H9 (cell line): ENCODE measurements around the gene TNRC6A. TPM values are rescaled to one million over a fixed set of nuclear protein-coding genes. Genes with fewer than 3 reads are reported as not detected.

ENCODE experiments used
- DNase-seq: peaks from one replicate; pipeline ENCODE4 v3.0.0-alpha.2; 2017
- H2AFZ ChIP-seq: one replicate; pipeline ENCODE4 v1.6.1; 2013; ENCODE audit warnings: mild to moderate bottlenecking, low read length, control low read depth, moderate library complexity
- H2AK5ac ChIP-seq: 2 replicates; pipeline ENCODE4 v1.6.1; 2013; ENCODE audit warnings: low read length, control low read depth, mixed read lengths; ENCODE audit not compliant: insufficient read length
- H2BK120ac ChIP-seq: one replicate; pipeline ENCODE4 v1.6.1; 2013; ENCODE audit warnings: low read depth, mild to moderate bottlenecking, low read length, control low read depth, inconsistent platforms; ENCODE audit not compliant: poor library complexity, severe bottlenecking
- H2BK12ac ChIP-seq: 2 replicates; pipeline ENCODE4 v1.6.1; 2013; ENCODE audit warnings: low read length, control low read depth, mixed read lengths, low read depth; ENCODE audit not compliant: insufficient read length
- H2BK15ac ChIP-seq: 2 replicates; pipeline ENCODE4 v1.6.1; 2013; ENCODE audit warnings: low read depth, low read length, control low read depth
- H2BK20ac ChIP-seq: one replicate; pipeline ENCODE4 v1.6.1; 2013; ENCODE audit warnings: low read depth, mild to moderate bottlenecking, low read length, control low read depth, inconsistent platforms; ENCODE audit not compliant: poor library complexity, severe bottlenecking
- H2BK5ac ChIP-seq: 2 replicates; pipeline ENCODE4 v1.6.1; 2013; ENCODE audit warnings: low read length, control low read depth, mixed read lengths; ENCODE audit not compliant: insufficient read length
- H3K14ac ChIP-seq: 2 replicates; pipeline ENCODE4 v1.6.1; 2013; ENCODE audit warnings: low read length, control low read depth; ENCODE audit not compliant: insufficient read depth
- H3K18ac ChIP-seq: 2 replicates; pipeline ENCODE4 v1.6.1; 2013; ENCODE audit warnings: low read depth, mild to moderate bottlenecking, mixed read lengths, low read length, control low read depth; ENCODE audit not compliant: insufficient read length
- H3K23ac ChIP-seq: 2 replicates; pipeline ENCODE4 v1.6.1; 2013; ENCODE audit warnings: low read length, control low read depth, mixed read lengths, low read depth; ENCODE audit not compliant: insufficient read length
- H3K23me2 ChIP-seq: 2 replicates; pipeline ENCODE4 v1.6.1; 2013; ENCODE audit warnings: low read depth, mild to moderate bottlenecking, mixed read lengths, low read length, control low read depth; ENCODE audit not compliant: insufficient read length, poor library complexity, severe bottlenecking
- H3K27ac ChIP-seq: 2 replicates; pipeline ENCODE4 v1.5.1; 2013; ENCODE audit warnings: low read length, control low read depth, mixed read lengths, low read depth; ENCODE audit not compliant: insufficient read length
- H3K27me3 ChIP-seq: 2 replicates; pipeline ENCODE4 v1.6.1; 2013; ENCODE audit warnings: low read length, control low read depth, inconsistent platforms; ENCODE audit not compliant: insufficient read depth
- H3K4ac ChIP-seq: 2 replicates; pipeline ENCODE4 v1.6.1; 2013; ENCODE audit warnings: low read depth, mild to moderate bottlenecking, control low read depth, inconsistent platforms, low read length, moderate library complexity
- H3K4me1 ChIP-seq: 2 replicates; pipeline ENCODE4 v1.6.1; 2013; ENCODE audit warnings: low read length, control low read depth, inconsistent platforms; ENCODE audit not compliant: insufficient read depth
- H3K4me2 ChIP-seq: 2 replicates; pipeline ENCODE4 v1.6.1; 2013; ENCODE audit warnings: low read length, control low read depth, mixed read lengths; ENCODE audit not compliant: insufficient read length, insufficient read depth
- H3K56ac ChIP-seq: 2 replicates; pipeline ENCODE4 v1.6.1; 2013; ENCODE audit warnings: low read depth, mild to moderate bottlenecking, mixed read lengths, low read length, control low read depth; ENCODE audit not compliant: insufficient read length
- H3K79me1 ChIP-seq: 2 replicates; pipeline ENCODE4 v1.6.1; 2013; ENCODE audit warnings: low read depth, mild to moderate bottlenecking, moderate library complexity, low read length, control low read depth, inconsistent platforms; ENCODE audit not compliant: insufficient read depth, poor library complexity, severe bottlenecking
- H3K79me2 ChIP-seq: 2 replicates; pipeline ENCODE4 v1.6.1; 2013; ENCODE audit warnings: low read length, control low read depth, inconsistent platforms; ENCODE audit not compliant: insufficient read depth
- H3K9ac ChIP-seq: 2 replicates; pipeline ENCODE4 v1.6.1; 2013; ENCODE audit warnings: low read length, control low read depth, mixed read lengths; ENCODE audit not compliant: insufficient read length; ENCODE audit errors: extremely low read depth
- H3K9me3 ChIP-seq: one replicate; pipeline ENCODE4 v1.6.1; 2013; ENCODE audit warnings: low read depth, low read length, inconsistent platforms; ENCODE audit not compliant: control insufficient read depth
- H3T11ph ChIP-seq: one replicate; pipeline ENCODE4 v1.6.1; 2013; ENCODE audit warnings: mild to moderate bottlenecking, low read length, control low read depth, inconsistent platforms
- H4K20me1 ChIP-seq: one replicate; pipeline ENCODE4 v1.6.1; 2013; ENCODE audit not compliant: control insufficient read depth, insufficient read length, insufficient read depth
- H4K5ac ChIP-seq: 2 replicates; pipeline ENCODE4 v1.6.1; 2013; ENCODE audit warnings: low read depth, mild to moderate bottlenecking, mixed read lengths, low read length, control low read depth; ENCODE audit not compliant: insufficient read length
- H4K8ac ChIP-seq: replicated peaks from 2 replicates; pipeline ENCODE4 v1.6.1; 2013; ENCODE audit warnings: low read length, control low read depth, mixed read lengths, low read depth; ENCODE audit not compliant: insufficient read length
- H4K91ac ChIP-seq: 2 replicates; pipeline ENCODE4 v1.6.1; 2013; ENCODE audit warnings: low read depth, mild to moderate bottlenecking, moderate library complexity, mixed read lengths, low read length, control low read depth; ENCODE audit not compliant: insufficient read length
- H3K27ac Mint-ChIP-seq, 3 experiments: 2 replicates in 2 of 3; 3 replicates in 1 of 3; pipeline ENCODE4 v1.8.0; 2020 to 2021; ENCODE audit warnings: mixed read lengths in 3 of 3, mild to moderate bottlenecking in 1 of 3, moderate library complexity in 1 of 3
- H3K27me3 Mint-ChIP-seq: 2 replicates; pipeline ENCODE4 v1.8.0; 2021; ENCODE audit warnings: low read depth, mild to moderate bottlenecking, moderate library complexity, mixed read lengths
- H3K36me3 Mint-ChIP-seq, 3 experiments: 2 replicates in 2 of 3; 3 replicates in 1 of 3; pipeline ENCODE4 v1.8.0; 2020 to 2021; ENCODE audit warnings: low read depth in 3 of 3, mixed read lengths in 3 of 3; ENCODE audit not compliant: insufficient read depth in 1 of 3
- H3K4me1 Mint-ChIP-seq, 2 experiments: 2 replicates each; pipeline ENCODE4 v1.8.0; 2020; ENCODE audit warnings: mixed read lengths in 2 of 2
- H3K4me3 Mint-ChIP-seq, 2 experiments: 2 replicates in 1 of 2; 3 replicates in 1 of 2; pipeline ENCODE4 v1.8.0; 2020 to 2021; ENCODE audit warnings: mild to moderate bottlenecking in 2 of 2, mixed read lengths in 2 of 2, moderate library complexity in 1 of 2
- H3K9me3 Mint-ChIP-seq, 2 experiments: 2 replicates in 1 of 2; 3 replicates in 1 of 2; pipeline ENCODE4 v1.8.0; 2020; ENCODE audit warnings: mild to moderate bottlenecking in 2 of 2, mixed read lengths in 2 of 2, moderate library complexity in 1 of 2
- WGBS: extraction: QIAGEN DNeasy Blood & Tissue Kit; methylation state at CpG from one replicate; pipeline ENCODE4 v1.1.7; 2013; ENCODE audit warnings: missing lambda C conversion rate, low lambda C conversion rate, mixed read lengths; ENCODE audit not compliant: insufficient read length; ENCODE audit errors: extremely low coverage; 5-methylcytosine and 5-hydroxymethylcytosine counted together
- total RNA-seq: library from RNA; stranded (reverse); gene quantifications from 2 replicates; pipeline ENCODE4 v1.2.1, GENCODE V29; 2021
- TF ChIP-seq, protein P1 (sequence below): fragments of 200-600 bp; sonication (generic); conservative IDR thresholded peaks from 3 replicates; pipeline ENCODE4 v1.8.0; 2021; ENCODE audit warnings: antibody characterized with exemption, mild to moderate bottlenecking

TNRC6A gene
- total RNA-seq, 1 experiment from 2014 or later = 114 TPM

DNA sequence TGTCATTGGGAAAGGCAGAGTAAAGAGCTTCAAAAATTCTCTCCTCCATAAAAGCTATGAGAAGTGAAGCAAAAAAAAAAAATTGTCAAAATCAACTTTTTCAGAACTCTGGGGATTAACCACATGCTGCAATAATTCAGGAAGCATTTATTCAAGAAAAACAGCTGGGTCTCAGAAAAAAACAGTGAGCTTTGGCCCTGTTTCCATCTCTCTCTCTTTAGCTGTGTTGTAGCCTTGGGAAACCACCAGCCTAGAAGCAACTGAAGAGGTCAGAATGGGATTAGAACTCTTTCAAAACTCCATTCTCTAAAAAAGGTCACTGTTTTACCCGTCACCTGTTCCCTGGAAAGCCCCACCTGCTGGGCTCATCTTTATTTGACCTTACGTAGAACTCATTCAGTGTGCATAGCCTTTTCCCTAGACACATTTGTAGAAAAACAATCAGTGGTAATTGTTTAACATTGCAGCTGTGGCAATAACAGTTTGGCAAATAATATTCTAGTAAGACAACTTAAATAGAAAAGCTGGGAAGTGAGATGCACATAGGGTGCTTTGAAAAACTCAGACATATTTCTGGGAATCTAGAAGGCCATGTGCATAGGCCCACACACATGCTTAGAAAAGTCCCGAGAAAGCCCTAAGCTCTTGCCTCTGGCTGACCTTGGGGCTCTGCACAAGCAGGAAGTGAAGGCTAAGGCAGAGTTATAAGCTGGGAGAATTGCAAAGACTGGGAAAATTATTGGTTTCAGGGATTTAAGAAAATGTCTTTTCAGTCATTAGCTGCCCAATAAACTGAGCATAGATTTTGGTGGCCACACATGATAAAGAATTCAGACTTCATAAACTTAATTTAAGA is 134.4 kb downstream of the TNRC6A start:
- Histone ChIP-seq H3K27me3 (no peaks in the 10 kb centered on the region), H4K5ac (no peak overlapping the region), H3K79me1 (no peaks in the 10 kb centered on the region), H3K4me2 (no peak overlapping the region), H2BK120ac (no peak overlapping the region), H3K4me1 (no peaks in the 10 kb centered on the region), H2BK5ac (no peak overlapping the region), H2AFZ (no peak overlapping the region), H3K79me2 (no peaks in the 10 kb centered on the region), H3T11ph (no peak overlapping the region), H3K23me2 (no peaks in the 10 kb centered on the region), H3K56ac (no peak overlapping the region), H3K14ac (no peak overlapping the region), H2BK15ac (no peak overlapping the region), H3K18ac (no peak overlapping the region), H2BK20ac (no peak overlapping the region), H2BK12ac (no peak overlapping the region), H4K91ac (no peak overlapping the region), H3K9me3 (no peaks in the 10 kb centered on the region), H2AK5ac (no peak overlapping the region), H3K23ac (no peak overlapping the region), H3K4ac (no peak overlapping the region), H4K20me1 (no peaks in the 10 kb centered on the region), H3K27ac (no peak overlapping the region), H4K8ac (no peak overlapping the region), H3K9ac (no peak overlapping the region)
- DNase-seq = no peak
- H3K27ac Mint-ChIP-seq = no peak overlapping the region
- no peak overlapping the region for H3K4me3 Mint-ChIP-seq
- no peaks in the 10 kb centered on the region for H3K4me1 Mint-ChIP-seq
- H3K36me3 Mint-ChIP-seq = no peaks in the 10 kb centered on the region
- peaks cover 3% of the 10 kb centered on the region for H3K27me3 Mint-ChIP-seq
- TF ChIP-seq, protein P1, sequence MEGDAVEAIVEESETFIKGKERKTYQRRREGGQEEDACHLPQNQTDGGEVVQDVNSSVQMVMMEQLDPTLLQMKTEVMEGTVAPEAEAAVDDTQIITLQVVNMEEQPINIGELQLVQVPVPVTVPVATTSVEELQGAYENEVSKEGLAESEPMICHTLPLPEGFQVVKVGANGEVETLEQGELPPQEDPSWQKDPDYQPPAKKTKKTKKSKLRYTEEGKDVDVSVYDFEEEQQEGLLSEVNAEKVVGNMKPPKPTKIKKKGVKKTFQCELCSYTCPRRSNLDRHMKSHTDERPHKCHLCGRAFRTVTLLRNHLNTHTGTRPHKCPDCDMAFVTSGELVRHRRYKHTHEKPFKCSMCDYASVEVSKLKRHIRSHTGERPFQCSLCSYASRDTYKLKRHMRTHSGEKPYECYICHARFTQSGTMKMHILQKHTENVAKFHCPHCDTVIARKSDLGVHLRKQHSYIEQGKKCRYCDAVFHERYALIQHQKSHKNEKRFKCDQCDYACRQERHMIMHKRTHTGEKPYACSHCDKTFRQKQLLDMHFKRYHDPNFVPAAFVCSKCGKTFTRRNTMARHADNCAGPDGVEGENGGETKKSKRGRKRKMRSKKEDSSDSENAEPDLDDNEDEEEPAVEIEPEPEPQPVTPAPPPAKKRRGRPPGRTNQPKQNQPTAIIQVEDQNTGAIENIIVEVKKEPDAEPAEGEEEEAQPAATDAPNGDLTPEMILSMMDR = no peak
- peaks cover 7 to 8% of the 10 kb centered on the region in 2 experiments; a peak in 4 of 5 replicates for H3K9me3 Mint-ChIP-seq
- WGBS = no CpG with 5 or more reads among the region's 3 CpGs
